Ureter (tissue), 1 donor: Measurements from ENCODE around the gene RAPGEF1. TPM values are rescaled to one million over a fixed set of nuclear protein-coding genes. Genes with fewer than 3 reads are reported as not detected.
A peak's percentile ranks its signal among the peaks of the same experiment; 100 is the strongest.

Experiments used
- DNase-seq: peaks from one replicate; pipeline ENCODE4 v3.0.0-alpha.2; 2020; ENCODE audit warnings: low spot score
- total RNA-seq: library from RNA; stranded (reverse); gene quantifications from one replicate; pipeline ENCODE4 v1.2.4, GENCODE V29; 2023
- donor health status: DM: yes; HTN: yes; CAD: no.

RAPGEF1 gene
- total RNA-seq, 1 donor from 2014 or later = 64.9 TPM

- DNase-seq = no peak
These were observed 94.6 kb downstream of the RAPGEF1 start for GRCh38 chr9:131645078-131645776.

- DNase-seq = no peak
These were observed 97.3 kb downstream of the RAPGEF1 start for GRCh38 chr9:131642496-131643083.

- no peak for DNase-seq
These were observed 98.0 kb downstream of the RAPGEF1 start for GRCh38 chr9:131641618-131642495.

- DNase-seq = no peak
These were observed 99.3 kb downstream of the RAPGEF1 start for GRCh38 chr9:131640438-131641137.

GRCh38 chr9:131639769-131640437 is 100.0 kb downstream of the RAPGEF1 start:
- no peak for DNase-seq

GRCh38 chr9:131636593-131636992 is 103.3 kb downstream of the RAPGEF1 start:
- DNase-seq = no peak

GRCh38 chr9:131635892-131636291 is 104.0 kb downstream of the RAPGEF1 start:
- no peak for DNase-seq

GRCh38 chr9:131635285-131635684 is 104.6 kb downstream of the RAPGEF1 start:
- peak; percentile 86 for DNase-seq

- DNase-seq = no peak
These were observed 106.3 kb downstream of the RAPGEF1 start for GRCh38 chr9:131633491-131634031.

- DNase-seq = no peak
These were observed 108.6 kb downstream of the RAPGEF1 start for GRCh38 chr9:131631306-131631705.

- no peak for DNase-seq
These were observed 109.6 kb downstream of the RAPGEF1 start for GRCh38 chr9:131630205-131630831.

- DNase-seq = no peak
These were observed 110.1 kb downstream of the RAPGEF1 start for GRCh38 chr9:131629825-131630204.

- DNase-seq = no peak
These were observed 110.7 kb downstream of the RAPGEF1 start for GRCh38 chr9:131629226-131629500.

- DNase-seq = no peak
These were observed 111.2 kb downstream of the RAPGEF1 start for GRCh38 chr9:131628459-131629225.

- no peak for DNase-seq
These were observed 112.0 kb downstream of the RAPGEF1 start for GRCh38 chr9:131627648-131628458.

- no peak for DNase-seq
These were observed 112.6 kb downstream of the RAPGEF1 start for GRCh38 chr9:131627326-131627647.

- no peak for DNase-seq
These were observed 113.8 kb downstream of the RAPGEF1 start for GRCh38 chr9:131625790-131626670.

GRCh38 chr9:131625508-131625787 is 114.4 kb downstream of the RAPGEF1 start:
- DNase-seq = no peak
